Stimulated activated CD8-positive, alpha-beta memory T cell treated with anti-CD3 and anti-CD28 coated beads, Interleukin-4, amount 100 ng/mL, for 24 hours (primary cell): ENCODE data around the gene TMEM132D.

Experiments used
- DNase-seq: peaks from one replicate; pipeline ENCODE4 v3.0.0-alpha.2; 2020; ENCODE audit warnings: low read depth

Gene TMEM132D

GRCh38 chr12:129659961-129660622 lies 243.7 kb downstream of the TMEM132D start:
- no peak for DNase-seq

DNA sequence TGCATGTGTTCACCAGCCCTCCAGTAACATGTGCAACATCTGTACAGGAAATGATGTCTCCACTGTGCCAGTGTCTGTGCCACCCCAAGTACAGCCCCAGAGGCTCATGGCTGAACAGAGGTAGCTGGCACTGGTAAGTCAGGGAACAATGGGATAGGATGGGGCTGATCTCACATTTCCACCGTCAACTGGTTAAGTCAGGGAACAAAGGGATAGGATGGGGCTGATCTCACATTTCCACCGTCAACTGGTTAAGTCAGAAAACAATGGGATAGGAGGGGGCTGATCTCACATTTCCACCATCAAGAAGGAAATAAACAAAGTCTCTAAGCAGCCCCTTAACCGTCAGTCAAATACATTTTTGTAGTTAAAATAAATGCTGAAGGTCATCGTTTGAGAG lies 246.6 kb downstream of the TMEM132D start:
- DNase-seq, result no peak

GRCh38 chr12:129651951-129652350 lies 251.9 kb downstream of the TMEM132D start:
- DNase-seq, result no peak

- DNase-seq, result no peak
Observed at GRCh38 chr12:129641926-129642325, 261.9 kb downstream of the TMEM132D start.

GRCh38 chr12:129635021-129635685 lies 268.7 kb downstream of the TMEM132D start:
- no peak for DNase-seq

DNA sequence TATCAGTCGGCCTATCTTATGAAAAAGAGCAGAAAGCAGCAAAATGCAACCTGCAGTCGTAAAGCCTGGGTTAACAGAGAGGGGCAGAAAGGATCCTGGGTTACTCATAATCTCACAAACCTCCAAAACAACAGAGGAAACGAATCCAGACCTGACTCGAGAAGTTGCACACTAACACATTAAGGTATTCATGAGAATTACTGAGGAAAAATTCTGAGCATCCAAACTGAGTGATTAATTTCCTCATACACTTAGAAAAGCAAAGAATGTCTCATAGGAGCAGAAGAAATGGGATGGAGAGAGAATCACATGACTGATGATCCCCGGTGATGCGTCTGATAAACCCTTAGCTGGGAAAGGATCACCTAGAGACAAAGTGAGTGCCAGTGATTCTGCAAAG lies 272.5 kb downstream of the TMEM132D start:
- DNase-seq, result no peak

DNA sequence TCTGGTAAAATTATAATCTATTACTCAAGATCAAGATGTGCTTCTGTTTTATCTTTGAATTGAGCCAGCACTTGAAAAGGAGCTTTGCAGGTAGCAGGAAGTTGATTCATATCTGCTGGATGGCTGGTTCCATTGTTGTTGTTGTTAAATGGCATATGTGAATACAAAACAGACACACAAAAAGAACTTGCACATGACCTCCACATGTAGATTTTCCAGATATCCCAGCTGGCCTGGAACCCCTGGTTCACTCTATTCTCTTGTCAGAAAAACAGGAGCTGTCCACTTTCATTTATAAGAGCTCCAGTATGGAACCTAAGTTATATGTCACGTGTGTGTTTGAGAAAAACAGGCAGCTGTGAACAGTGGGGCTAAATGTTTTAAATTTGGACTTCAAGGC lies 273.9 kb downstream of the TMEM132D start:
- no peak for DNase-seq

- no peak for DNase-seq
Observed at GRCh38 chr12:129622566-129622965, 281.3 kb downstream of the TMEM132D start.

- DNase-seq, result no peak
Observed at GRCh38 chr12:129619271-129619670, 284.6 kb downstream of the TMEM132D start.

DNA sequence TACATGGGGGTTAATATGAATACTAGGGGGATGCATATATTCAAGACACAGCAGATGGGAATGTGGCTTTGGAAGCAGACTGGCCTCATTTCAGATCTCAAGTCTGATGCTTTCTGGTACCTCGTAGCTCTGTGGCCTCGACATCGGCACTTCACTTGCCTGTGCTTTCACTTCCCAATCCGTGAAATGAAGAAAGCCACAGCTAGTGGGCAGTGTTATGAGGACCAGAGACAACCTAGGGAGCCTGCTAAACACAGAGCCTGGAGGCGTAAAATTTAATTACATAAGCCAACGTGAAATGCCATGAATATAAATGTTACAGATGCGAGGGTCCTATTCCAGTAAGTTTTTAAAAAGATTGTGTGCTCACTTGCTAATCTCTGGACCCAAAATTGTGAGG lies 286.0 kb downstream of the TMEM132D start:
- no peak for DNase-seq

DNA sequence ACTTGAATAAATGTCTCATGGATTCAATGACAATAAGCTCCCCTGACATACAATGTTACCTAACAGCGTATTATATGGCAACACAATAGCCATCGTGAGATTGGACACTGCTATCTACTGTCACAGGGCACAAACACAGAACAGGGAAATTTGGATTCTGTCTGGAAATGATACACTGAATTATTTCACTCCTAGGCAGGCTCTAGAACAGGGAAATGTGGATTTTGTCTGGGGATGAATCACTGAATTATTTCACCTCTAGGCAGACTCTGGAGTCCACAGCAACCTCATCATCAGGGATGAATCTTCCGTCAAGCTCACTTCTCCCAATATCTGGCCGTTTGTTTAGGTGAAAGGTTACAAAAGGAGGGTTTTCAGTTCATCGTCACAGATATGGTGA lies 288.8 kb downstream of the TMEM132D start:
- DNase-seq, result no peak

GRCh38 chr12:129614221-129614885 lies 289.5 kb downstream of the TMEM132D start:
- DNase-seq, result no peak

DNA sequence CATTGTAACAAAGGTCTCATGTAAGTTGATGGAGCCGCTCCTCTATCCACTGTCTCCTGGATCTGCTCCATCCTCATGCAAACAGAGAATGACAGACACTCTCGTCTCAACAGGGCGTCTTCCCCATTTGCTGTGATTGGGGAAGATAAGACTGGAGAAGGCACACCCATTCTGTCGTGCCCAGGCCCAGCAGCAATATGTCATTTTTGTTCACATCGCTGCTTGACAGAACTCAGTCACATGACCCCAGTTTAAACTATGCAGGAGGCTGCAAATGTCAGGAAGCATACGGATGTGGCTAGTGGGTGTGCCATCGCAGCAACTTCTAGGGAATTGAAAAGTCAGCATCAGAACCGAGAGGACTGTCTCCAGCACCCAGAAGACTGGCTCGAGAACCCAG lies 290.5 kb downstream of the TMEM132D start:
- no peak for DNase-seq

- DNase-seq, result no peak
Observed at GRCh38 chr12:129610601-129611120, 293.2 kb downstream of the TMEM132D start.

GRCh38 chr12:129607756-129608155 lies 296.1 kb downstream of the TMEM132D start:
- no peak for DNase-seq

- no peak for DNase-seq
Observed at GRCh38 chr12:129607301-129607700, 296.5 kb downstream of the TMEM132D start.

- DNase-seq, result no peak
Observed at GRCh38 chr12:129606239-129606638, 297.6 kb downstream of the TMEM132D start.

GRCh38 chr12:129605666-129606065 lies 298.2 kb downstream of the TMEM132D start:
- DNase-seq, result no peak

- no peak for DNase-seq
Observed at GRCh38 chr12:129604506-129604905, 299.3 kb downstream of the TMEM132D start.

DNA sequence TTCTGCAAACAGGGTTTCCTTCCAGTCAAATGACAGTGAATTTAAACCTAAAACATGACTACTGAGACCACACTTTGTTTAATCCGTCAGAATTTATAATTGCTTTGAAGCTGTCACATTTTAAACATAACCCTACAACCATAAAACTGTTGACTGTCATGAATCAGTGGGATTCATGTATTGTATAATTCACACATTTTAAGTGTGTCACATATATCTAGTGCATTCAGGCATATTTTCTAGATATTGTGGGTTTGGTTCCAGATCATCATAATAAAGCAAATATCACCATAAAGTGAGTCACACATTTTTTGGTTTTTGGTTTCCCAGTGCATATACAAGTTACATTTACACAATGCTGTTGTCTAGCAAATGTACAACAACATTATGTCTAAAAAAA lies 304.4 kb downstream of the TMEM132D start:
- DNase-seq, result no peak

GRCh38 chr12:129594098-129594497 lies 309.7 kb downstream of the TMEM132D start:
- DNase-seq, result no peak

GRCh38 chr12:129592449-129592848 lies 311.4 kb downstream of the TMEM132D start:
- DNase-seq, result no peak

DNA sequence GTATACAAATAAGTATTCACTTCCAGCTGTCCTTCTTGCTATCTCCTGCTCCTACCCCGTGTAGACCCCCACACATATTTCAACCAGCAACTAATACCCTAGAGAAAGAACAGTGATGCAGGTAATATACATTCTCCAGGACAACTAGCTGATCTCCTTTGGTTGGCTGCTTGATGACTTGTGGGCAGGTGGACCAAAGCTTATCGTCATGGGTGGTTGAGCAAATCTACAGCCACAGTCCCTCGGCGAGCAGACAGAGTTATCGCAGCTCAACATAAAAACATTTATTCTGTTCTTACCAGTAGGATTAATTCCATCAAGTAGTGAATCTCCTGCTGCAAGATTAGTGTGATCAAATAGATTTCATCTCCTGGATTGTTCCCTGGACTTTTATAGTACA lies 314.3 kb downstream of the TMEM132D start:
- no peak for DNase-seq
